HG03139 (cell line): ENCODE measurements around the gene ZNF236.

Experiments used
- ATAC-seq: cut with Tn5 transposase; IDR thresholded peaks from one replicate; pipeline ENCODE4 v1.9.1; 2021; ENCODE audit not compliant: unreplicated experiment

Gene ZNF236

DNA sequence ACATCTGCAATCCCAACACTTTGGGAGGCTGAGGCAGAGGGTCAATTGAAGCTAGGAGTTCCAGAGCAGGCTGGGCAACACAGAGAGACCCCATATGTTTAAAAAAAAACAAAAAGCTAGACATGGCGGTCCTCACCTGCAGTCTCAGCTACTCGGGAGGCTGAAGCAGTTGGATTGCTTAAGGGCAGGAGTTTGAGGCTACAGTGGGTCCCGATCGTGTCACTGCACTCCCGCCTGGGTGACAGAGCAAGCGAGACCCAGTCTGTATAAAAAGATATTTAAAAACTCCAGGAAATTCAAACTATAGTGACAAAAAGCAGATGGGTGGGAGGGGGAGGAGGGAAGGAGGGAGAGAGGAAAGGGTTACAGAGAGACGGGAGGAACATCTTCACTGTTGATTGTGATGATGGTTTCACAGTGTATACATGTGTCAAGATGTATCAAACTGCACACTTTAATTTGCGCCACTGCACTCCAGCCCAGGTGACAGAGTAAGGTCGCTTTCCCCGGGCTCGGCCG is 942 bp upstream of the ZNF236 start:
- ATAC-seq: no peak

DNA sequence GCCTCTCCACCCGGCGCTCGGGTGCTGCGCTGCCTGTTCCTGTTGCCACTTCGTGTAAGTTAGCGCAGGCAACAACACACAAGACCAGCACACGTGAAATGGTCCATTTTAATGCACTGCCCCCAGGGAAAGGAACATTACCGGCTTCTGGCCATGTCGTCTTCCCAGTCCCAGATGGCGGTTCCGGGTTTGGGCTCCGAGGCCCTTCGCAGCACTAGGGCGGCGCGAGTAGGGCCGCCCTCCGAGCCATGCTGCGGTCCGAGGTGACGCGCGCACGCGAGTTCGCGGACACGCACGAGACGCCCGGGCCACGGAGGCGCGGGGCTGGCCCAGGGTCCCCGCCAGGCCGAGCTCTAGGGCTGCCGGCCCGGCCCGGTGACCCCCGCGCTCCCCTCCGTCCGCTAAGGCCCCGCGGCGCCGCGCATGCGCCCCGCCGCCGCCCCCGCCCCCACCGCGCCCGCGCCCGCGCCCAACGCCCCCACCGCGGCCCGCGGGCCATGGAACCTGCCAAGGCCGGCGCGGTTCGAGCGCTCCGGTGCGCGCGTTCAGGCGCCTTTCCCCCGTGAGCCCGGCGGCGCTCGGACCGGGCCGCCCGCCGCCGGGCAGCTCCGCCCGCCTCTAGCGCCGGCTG is 367 bp upstream of the ZNF236 start:
- peak; percentile 36 for ATAC-seq

DNA sequence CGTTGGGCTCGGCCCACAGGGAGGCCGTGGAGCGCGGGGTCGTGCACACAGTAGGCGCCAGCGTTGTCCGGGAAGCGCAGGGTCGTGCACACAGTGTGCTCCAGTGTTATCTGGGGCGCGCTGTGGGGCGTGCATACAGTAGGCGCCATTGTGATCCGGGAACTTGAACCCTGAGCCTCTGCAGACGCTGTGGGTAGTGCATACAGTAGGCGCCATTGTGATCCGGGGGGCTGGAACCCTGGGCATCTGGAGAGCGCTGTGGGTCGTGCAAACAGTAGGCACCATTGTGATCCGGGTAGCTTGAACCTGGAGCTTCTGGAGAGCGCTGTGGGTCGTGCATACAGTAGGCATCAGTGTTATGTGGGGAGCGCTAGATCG is 793 bp downstream of the ZNF236 start:
- no peak for ATAC-seq

DNA sequence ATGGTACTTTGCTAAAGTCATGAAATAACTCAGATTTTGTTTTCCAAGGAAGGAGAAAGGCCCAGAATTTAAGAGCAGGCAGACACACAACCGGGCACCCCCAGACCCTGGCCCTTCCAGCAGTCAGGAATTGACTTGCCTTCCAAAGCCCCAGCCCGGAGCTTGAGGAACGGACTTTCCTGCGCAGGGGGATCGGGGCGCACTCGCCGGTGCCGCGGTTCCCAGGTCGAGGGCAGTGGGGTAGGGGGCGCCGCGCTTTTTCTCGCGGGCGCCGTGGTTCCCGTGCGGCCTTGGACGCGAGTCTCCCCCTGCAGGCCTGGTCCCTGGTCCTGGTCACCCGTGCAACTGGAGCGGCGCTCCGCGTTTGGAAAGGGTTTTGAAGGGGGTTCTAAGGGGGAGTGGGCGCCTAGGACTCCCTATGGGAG is 1.2 kb downstream of the ZNF236 start:
- ATAC-seq: no peak

DNA sequence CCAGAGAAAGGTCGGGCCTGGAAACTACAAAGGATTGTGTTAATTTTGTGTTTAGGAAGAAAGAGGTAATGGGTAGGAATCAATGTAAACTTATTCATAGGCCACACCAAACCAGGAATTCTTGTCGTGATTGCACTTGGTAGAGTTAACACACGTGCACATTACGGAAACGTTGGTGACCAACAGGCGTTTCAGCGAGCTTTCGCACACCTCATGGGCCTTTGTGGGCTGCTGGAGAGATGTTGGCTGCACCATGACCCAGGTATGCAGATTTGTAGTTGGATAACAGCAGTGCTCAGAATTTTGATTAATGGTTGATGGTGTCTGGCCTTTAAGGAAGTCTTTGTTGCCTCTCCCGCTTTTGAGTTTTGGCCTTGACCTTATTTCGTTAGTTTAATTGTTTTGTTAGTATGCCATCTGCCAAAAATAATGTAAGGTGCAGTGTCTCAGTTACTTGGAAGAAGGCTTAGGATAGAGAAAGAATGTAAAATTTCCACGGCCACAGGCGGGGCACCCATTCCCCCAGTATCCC is 1.9 kb downstream of the ZNF236 start:
- no peak for ATAC-seq

DNA sequence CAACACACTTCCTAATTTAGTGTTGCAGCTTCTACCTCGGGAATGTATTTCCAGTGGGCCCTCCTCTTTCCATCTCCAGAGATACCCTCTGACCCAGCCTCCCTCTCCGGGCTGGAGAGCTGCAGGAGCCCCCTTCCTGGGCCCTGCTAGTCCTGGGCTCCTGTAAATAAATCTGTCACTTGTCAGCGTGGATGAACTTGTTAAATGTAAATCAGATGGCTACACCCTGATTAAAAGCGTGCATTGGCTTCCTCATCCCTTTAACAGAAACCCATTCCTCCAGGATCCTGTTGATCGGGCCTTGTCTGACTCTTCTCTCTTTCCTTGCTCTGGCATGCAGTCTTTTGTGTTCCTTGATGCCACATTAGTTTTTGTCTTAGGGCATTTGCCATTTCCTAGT is 2.4 kb downstream of the ZNF236 start:
- no peak for ATAC-seq

DNA sequence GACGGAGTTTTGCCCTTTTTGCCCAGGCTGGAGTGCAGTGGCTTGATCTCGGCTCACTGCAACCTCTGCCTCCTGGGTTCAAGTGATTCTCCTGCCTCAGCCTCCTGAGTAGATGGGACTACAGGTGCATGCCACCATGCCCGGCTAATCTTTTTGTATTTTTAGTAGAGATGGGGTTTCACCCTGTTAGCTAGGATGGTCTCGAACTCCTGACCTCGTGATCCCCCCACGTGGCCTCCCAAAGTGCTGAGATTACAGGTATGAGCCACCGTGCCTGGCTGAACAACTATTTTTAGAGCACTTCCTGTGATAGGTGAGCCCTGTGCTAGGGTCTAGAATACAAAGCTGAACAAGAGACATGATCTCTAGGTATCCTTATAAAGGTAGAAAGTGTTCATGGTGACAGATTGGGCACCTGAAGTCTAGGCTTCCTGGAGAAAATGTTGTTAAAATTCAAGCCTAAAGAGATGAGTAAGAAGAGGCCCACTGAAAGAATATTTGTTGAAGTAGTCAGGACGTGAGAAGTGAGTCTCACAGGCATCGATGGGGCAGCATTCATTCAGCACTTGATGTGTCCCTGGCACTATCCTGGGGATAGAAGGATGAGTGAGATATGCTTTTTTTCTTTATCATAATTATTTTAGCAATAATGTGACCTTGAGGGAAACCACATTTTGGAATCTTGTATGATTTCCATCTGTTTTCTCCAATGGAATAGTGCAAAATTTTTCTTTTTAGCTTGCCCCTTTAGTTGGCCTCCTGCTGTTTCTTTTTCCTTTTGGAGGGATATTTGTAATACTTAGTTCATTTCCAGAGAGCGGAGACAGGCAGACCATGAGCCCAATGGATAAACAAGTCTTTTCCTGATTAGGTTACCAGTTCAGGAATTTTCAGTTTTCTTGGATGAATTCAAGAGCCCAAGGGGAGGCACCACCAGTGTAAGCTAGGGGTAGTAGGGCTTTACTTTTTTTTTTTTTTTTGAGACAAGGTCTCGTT is 5.1 kb downstream of the ZNF236 start:
- ATAC-seq: no peak

DNA sequence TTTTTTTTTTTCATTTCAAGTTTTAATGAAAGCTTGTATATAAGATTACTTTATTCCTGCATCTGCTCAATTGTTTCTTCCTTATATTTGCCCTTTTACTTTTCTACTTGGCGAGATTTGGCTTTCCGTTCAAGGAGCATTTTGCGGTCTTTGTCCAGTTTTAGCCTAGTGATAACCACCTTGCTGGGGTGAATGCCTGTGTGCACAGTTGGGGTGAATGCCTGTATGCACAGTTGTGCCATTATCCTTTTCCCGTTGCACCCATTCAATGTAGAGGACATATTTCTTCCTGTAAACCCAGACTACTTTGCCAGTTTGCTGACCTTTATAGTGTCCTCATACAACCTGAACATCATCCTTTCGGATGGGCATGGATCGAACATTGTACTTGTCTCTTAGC is 12.0 kb downstream of the ZNF236 start:
- ATAC-seq: no peak

DNA sequence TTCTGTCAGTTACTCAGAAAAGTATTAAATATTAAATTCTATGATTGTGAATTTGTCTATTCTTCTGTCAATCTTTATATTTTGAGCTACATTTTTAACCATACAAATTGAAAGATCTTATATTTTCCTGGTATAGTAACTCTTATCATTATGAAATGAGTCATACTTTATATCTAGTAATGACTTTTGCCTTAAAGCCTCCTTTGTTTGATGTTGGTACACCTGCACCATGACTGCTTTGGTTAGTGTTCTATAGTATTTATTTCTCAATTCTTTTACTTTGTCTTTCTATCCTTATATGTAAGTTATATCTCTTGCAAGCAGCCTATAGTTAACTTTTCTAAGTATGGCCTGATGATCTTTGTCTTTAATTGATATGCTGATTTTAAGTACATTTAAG is 13.0 kb downstream of the ZNF236 start:
- no peak for ATAC-seq

DNA sequence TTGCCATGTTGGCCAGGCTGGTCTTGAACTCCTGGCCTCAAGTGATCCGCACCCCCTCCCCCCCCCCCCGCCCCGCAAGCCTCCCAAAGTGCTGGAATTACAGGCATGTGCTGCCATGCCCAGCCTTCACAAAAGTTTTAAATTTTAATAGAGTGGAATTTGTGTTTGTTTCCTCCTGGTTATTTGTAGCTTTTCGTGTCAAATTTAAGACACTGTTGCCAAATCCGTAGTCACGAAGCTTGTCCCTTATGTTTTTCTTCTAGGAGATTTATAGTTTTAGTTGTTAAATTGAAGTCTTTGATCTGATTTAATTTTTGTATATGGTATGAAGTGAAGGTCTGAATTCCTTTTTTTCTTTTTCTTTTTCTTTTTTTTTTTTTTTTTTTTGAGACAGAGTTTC is 14.7 kb downstream of the ZNF236 start:
- ATAC-seq: no peak

DNA sequence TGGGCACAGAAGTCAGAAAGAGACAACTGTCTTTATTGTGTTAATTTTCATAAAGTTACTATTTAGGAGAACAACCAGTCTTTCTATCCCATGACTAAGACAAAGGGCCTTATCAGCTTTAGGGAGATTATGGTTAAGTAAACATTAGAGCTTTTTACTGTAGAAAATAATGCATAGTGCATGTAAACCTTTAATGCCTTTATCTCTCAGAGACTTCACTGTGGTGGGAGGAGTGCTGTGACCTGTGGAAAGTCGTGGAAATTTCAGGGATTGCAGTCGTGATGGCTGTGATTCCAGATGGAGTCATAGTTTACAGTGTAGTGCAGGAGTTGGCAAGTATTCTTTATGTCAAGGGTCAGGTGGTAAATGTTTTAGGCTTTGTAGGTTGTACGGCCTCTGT is 15.8 kb downstream of the ZNF236 start:
- ATAC-seq: no peak

DNA sequence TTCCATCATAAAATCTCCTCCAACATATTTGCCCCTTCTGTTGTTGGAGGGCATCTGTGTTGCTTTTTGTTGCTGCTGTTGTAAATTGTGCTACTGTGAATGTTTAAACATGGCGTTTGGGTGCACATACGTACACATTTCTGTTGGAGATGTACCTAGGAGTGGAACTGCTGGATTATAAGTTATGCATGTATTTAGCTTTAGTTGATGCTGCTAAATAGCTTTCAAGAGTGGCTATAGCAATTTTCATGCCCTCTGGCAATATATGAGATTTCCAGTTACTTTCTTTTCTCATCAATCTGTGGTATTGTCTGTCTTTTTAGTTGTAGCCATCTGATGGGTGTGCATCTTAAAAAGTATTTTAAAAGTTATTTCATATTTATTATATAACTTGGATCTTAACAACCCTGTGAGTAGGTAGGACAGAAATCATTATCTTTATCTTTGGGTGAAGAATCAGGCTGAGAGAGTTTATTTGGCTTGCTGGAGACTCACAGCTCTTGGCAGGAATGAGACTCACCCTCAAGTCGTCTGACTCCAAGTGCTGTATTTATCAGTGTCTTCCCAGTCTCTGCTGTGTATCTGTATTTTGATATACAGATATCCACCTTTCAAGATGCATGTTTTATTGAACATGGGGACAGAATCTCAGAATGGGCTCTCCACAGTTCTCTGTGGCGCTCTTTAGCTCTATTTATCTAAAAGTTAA is 16.9 kb downstream of the ZNF236 start:
- ATAC-seq: no peak

DNA sequence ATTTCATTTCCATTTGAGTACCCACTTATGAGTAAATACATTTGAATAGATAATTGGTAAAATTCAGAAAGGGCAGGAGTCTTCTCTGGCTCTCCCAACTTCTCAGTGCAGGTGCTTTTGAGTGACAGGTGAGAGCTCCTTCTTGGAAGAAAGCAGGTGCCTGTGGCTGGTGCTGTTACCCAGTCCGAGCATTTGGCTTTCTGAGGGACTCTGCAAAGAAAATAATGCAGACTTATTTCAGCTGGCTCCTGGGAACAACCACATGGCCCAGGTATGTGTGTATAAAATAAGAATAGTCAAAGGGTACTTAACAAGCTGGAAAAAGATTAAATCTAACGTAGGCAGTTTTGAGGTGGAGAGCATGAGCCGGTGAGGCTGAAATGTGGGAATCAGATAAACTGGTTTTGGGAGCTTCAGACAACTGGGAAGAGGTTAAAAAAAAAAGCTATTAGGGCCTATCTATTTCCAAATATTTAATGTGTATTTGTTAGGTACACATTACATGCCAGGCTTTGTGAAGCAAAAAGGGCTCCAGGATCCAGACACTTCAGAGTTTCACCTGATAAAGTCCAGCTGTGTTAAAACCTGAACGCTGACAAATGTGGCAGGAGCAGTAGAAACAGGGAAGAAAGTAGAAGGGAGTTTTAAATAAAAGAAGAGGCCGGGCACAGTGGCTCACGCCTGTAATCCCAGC is 20.6 kb downstream of the ZNF236 start:
- no peak for ATAC-seq

DNA sequence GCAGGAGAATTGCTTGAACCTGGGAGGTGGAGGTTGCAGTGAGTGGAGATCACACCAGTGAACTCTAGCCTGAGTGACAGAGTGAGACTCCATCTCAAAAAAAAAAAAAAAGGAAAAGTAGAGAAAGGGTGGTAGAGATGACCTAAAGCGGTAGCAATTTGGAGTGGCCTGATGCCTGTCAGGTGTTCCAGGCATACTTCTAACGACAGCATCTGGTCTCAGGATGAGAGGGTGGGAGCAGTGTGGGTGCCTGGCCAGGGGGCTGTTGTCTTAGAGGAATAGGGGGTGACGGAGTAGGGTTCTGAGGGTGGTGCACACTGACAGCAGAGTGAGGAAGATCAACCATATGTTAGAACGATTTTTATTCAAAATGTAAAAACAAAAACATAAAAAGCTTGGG is 21.8 kb downstream of the ZNF236 start:
- ATAC-seq: no peak

DNA sequence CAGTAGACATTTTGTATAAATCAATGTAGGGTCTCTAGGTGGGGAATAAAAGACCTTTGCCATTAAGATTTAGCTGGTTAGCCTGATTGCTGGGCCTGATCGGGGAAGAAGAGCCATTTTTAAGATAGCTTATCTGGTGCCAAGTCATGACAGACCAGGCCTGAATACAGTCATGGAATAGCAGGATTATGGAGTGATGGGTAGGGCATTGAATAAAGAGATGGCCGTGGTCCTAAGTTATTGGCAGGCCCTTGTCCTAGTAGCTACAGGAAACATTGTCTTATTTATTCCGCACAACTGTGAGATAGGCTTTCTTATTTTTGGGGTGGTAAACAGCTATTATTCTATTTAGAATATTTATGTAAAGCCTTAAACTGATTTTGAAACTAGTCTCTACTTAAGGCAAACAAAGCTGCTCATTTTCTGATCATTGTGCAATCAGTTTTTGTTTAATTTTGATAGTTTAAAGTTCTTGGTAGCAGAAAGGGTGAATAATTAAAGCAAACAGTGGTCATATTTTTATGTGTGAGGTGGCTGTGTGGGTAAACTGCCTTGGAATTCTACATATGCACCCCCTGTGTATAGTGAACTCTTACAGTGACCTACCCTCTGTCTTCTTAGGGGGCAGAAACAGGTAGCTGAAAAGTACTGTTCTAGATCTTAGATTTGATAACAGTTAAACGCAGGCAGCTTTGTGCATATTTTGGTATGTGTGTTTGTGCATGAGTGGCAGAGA is 22.6 kb downstream of the ZNF236 start:
- ATAC-seq: no peak

DNA sequence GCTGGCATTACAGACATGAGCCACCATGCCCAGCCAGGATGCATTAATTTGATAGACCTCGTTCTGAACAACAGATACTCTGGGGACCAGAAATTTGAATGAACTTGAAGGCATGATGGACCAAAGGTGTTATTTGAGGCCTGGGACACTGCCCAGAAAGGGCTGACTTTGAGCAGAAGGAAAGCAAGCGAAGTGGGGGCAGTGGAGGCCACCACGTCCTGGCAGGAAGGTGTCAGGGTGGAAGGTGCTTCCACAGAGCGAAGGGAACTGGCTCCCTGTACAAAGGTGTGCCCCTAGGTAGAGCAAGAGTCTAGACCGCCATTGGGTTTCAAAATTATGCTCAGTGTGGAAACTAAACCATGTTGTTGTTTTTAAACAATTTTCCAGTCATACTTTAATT is 23.9 kb downstream of the ZNF236 start:
- ATAC-seq: no peak

DNA sequence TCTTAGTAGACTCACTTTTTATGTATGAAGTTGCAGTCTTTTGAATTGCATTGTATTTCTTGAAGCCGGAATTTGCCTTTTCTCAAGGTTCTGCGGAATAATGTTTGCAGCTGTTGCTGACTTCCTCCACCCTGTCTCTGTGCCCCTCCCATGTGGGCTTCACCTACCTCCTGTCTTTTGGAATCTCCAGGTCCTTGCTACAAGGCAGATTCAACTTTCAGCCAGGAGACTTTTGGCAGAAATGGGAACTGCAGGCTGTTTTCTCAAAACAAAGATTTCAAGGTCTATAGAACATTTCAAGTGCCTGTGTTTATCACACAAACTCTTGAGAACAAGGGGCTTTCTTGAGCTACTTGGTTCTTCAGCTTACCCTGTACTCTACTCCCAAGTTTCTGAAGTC is 25.6 kb downstream of the ZNF236 start:
- ATAC-seq: no peak

DNA sequence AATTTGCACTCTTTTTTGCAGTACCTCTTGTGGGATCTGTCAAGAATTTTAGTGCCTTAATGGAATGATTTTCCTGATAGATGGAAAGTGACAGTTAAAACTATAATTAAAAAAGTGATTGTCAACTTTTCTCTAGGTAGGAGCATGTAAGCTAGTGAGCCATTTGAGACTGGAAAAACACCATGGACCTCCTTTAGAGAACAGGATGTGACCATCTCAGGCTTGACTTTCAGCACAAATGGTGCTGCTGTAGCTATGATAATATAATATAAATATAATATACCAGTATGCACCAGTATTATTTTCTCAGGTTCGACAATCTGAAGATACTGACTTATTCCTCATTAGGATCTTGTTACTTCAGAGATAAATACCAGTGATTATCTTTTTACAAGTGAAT is 27.8 kb downstream of the ZNF236 start:
- no peak for ATAC-seq

DNA sequence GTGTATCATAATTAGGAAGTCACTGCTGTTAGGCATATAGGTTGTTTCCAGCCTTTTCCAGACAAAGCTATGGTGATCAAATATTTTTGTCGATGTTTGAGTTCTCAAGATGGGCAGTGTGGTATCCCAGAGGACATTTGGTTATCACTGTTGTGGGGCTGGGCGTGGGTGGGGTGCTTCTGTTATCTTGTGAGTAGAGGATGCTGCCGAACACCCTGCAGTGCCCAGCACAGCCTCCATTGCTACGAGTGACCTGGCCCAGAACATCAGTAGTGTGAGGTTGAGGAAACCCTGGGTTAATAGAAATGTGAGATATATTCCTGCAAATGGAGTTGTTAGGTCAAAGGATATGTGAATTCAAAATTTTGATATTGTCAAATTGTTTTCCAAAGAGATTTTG is 33.2 kb downstream of the ZNF236 start:
- ATAC-seq: no peak

DNA sequence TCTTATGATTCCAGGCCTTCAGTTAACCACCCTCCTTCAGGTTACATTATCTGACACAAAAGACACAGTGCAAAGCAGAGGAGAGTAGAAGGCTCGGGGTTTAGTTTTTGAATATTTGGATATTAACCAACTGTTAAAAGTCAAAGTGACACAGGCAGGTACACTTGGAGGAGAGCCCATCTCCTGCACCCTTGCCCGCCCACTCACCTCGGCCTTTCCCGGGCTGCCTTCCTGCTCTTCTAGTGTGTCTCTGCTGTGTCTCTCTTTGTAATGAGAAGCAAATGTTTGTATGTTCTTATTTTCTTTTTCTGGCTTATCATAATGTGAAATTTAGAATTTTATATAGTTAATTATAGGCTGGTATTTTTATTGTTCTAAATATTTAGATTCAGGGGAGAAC is 35.1 kb downstream of the ZNF236 start:
- ATAC-seq: no peak
